ENCODE data around the gene PRDM10. TPM values are rescaled to one million over a fixed set of nuclear protein-coding genes. Genes with fewer than 3 reads are reported as not detected.

The PRDM10 gene
- total RNA-seq, 1 experiment from 2014 or later: 18.9 TPM

DNA sequence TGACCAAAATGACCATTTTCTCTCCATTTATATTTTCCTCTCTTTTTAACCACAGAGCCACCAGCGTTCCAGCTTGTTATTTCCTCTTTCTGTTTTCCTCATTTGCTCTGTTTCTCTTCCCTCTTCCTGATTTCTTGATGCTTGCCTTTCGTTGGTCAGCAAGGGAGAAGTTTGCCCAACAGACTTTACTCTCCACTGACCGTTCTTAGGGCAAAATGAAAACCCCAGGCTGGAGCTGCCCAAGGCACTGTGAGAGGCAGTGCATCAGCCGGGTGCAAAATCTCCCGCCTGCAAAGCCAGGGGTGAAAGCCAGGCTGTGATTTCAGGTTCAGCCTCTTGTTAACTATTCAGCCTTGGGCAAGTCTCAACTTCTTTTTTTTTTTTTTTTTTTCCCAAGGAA, 40.9 kb upstream of the PRDM10 start:
- peaks cover 10% of the 10 kb centered on the region for H3K9me3 Mint-ChIP-seq
- ATAC-seq (no peak), DNase-seq (ENCODE audit: low spot score) (no peak)
- ChIA-PET POLR2A (no interaction called here), CTCF (interaction anchor here (0.6 to 0.7 kb wide), 2 partner anchors 21 to 671 kb away, joined by 3 to 4 read pairs; no protein-coding TSS in a partner anchor)
- no peak for TF ChIP-seq NFATC4 (CRISPR knock-in tag; IDR thresholded peaks at IDR 0.05)
- TF ChIP-seq FOXK1 (CRISPR knock-in tag; IDR thresholded peaks at IDR 0.05): no peak
- TF ChIP-seq CREB1 (CRISPR knock-in tag; IDR thresholded peaks at IDR 0.05): no peak
- no peak for TF ChIP-seq ZNF263 (CRISPR knock-in tag; IDR thresholded peaks at IDR 0.05; ENCODE audit: low read depth)
- TF ChIP-seq TP53 (CRISPR knock-in tag; IDR thresholded peaks at IDR 0.05): no peak
- TF ChIP-seq ZNF512 (CRISPR knock-in tag; IDR thresholded peaks at IDR 0.05; ENCODE audit: borderline replicate concordance): no peak
- TF ChIP-seq ZNF425 (CRISPR knock-in tag; conservative IDR thresholded peaks at IDR 0.05): no peak
- TF ChIP-seq SOX15 (CRISPR knock-in tag; IDR thresholded peaks at IDR 0.05): no peak
- TF ChIP-seq JAZF1 (CRISPR knock-in tag; IDR thresholded peaks at IDR 0.05): no peak
- TF ChIP-seq NFYB (CRISPR knock-in tag; conservative IDR thresholded peaks at IDR 0.05; ENCODE audit: low read depth): no peak
- no peak for TF ChIP-seq AR (CRISPR knock-in tag; IDR thresholded peaks at IDR 0.05)
- TF ChIP-seq, protein P1, sequence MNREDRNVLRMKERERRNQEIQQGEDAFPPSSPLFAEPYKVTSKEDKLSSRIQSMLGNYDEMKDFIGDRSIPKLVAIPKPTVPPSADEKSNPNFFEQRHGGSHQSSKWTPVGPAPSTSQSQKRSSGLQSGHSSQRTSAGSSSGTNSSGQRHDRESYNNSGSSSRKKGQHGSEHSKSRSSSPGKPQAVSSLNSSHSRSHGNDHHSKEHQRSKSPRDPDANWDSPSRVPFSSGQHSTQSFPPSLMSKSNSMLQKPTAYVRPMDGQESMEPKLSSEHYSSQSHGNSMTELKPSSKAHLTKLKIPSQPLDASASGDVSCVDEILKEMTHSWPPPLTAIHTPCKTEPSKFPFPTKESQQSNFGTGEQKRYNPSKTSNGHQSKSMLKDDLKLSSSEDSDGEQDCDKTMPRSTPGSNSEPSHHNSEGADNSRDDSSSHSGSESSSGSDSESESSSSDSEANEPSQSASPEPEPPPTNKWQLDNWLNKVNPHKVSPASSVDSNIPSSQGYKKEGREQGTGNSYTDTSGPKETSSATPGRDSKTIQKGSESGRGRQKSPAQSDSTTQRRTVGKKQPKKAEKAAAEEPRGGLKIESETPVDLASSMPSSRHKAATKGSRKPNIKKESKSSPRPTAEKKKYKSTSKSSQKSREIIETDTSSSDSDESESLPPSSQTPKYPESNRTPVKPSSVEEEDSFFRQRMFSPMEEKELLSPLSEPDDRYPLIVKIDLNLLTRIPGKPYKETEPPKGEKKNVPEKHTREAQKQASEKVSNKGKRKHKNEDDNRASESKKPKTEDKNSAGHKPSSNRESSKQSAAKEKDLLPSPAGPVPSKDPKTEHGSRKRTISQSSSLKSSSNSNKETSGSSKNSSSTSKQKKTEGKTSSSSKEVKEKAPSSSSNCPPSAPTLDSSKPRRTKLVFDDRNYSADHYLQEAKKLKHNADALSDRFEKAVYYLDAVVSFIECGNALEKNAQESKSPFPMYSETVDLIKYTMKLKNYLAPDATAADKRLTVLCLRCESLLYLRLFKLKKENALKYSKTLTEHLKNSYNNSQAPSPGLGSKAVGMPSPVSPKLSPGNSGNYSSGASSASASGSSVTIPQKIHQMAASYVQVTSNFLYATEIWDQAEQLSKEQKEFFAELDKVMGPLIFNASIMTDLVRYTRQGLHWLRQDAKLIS (CRISPR knock-in tag; IDR thresholded peaks at IDR 0.05; ENCODE audit: borderline replicate concordance): no peak
- no peak for TF ChIP-seq MAX (CRISPR knock-in tag; IDR thresholded peaks at IDR 0.05)
- no peak for TF ChIP-seq ATF1 (CRISPR knock-in tag; IDR thresholded peaks at IDR 0.05)
- no peak for TF ChIP-seq ZNF138 (CRISPR knock-in tag; conservative IDR thresholded peaks at IDR 0.05)
- no peak for TF ChIP-seq NR2C2 (CRISPR knock-in tag; IDR thresholded peaks at IDR 0.05)
- H3K4me3 Mint-ChIP-seq: no peak overlapping the region
- H3K36me3 Mint-ChIP-seq: peaks cover 3% of the 10 kb centered on the region; the same call in 1 of the 2 replicates
- no peaks in the 10 kb centered on the region for H3K4me1 Mint-ChIP-seq
- H3K27me3 Mint-ChIP-seq (ENCODE audit: low read depth): no peaks in the 10 kb centered on the region; the same call in 1 of the 2 replicates
- no peak overlapping the region for H3K27ac Mint-ChIP-seq
